ENCODE data around the gene MON1A.

DNA sequence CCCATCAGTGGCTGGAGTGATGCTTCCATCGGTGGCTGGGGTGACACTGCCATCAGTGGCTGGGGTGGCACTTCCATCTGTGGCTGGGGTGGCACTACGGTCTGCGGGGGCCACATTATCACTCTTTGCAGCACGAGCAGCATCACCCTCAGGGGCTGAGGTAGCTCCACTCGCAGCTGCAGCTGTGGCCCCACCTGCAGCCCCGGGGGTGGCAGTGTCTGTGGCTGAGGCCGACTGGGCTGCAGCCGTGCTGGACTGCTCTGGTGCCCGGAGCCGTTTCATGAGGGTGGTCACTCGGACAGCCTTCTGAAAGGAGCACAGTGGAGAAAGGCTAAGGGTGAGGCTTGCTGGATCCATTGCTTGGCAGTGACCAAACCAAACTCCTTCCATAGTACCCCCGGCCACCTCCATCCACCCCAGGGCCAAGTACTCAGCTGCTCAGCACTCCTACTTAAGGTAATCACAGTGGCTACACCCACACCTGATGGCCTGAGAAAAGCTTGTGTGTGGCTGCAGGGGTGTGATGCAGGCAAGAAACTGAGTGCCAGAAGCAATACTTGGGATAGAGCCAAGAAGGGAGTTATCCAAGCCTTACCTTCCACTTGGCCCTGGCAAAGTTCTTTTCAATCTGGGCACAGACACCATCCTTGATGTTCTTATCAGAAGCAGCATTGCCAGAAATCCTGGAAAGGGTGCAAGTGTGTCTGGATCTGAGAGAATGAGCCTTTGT lies 69.9 kb downstream of the MON1A start:
- TF ChIP-seq, protein P1, sequence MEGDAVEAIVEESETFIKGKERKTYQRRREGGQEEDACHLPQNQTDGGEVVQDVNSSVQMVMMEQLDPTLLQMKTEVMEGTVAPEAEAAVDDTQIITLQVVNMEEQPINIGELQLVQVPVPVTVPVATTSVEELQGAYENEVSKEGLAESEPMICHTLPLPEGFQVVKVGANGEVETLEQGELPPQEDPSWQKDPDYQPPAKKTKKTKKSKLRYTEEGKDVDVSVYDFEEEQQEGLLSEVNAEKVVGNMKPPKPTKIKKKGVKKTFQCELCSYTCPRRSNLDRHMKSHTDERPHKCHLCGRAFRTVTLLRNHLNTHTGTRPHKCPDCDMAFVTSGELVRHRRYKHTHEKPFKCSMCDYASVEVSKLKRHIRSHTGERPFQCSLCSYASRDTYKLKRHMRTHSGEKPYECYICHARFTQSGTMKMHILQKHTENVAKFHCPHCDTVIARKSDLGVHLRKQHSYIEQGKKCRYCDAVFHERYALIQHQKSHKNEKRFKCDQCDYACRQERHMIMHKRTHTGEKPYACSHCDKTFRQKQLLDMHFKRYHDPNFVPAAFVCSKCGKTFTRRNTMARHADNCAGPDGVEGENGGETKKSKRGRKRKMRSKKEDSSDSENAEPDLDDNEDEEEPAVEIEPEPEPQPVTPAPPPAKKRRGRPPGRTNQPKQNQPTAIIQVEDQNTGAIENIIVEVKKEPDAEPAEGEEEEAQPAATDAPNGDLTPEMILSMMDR (IDR thresholded peaks at IDR 0.05; ENCODE audit: low read length), result no peak
- TF ChIP-seq EZH2 (optimal IDR thresholded peaks at IDR 0.05; ENCODE audit: low read depth, low read length), result no peak
